SK-N-SH (cell line): ENCODE measurements around the gene PDE4D. TPM values are rescaled to one million over a fixed set of nuclear protein-coding genes. Genes with fewer than 3 reads are reported as not detected.

Source experiments
- CTCF ChIA-PET: fragments of 300-600, 350-600 bp; formaldehyde crosslinking; extraction: SDS; loops from one replicate; lab custom pipeline; 2021; lab: Yijun Ruan, JAX
- POLR2A ChIA-PET: fragments of 350-600 bp; sonication (Branson Sonifier 250); formaldehyde crosslinking; extraction: SDS; loops from one replicate; lab custom pipeline; 2020; ENCODE audit warnings: antibody characterized with exemption, inconsistent platforms; lab: Yijun Ruan, JAX
- DNase-seq: peaks from one replicate; pipeline ENCODE4 v3.0.0; 2012
- H2AFZ ChIP-seq: fragments of 200-600 bp; sonication (generic); 2 replicates; pipeline ENCODE4 v1.8.1; 2016; ENCODE audit warnings: antibody characterized with exemption, mild to moderate bottlenecking, low read depth
- H3F3A ChIP-seq: fragments of 200-600 bp; sonication (generic); replicated peaks from 2 replicates; pipeline ENCODE3; 2016; ENCODE audit warnings: antibody characterized with exemption, mild to moderate bottlenecking; ENCODE audit not compliant: insufficient read depth
- H3K27ac ChIP-seq, 2 experiments: fragments of 200-500 bp in 1 of 2; fragments of 200-600 bp in 1 of 2; sonication (Bioruptor generic) in 1 of 2; sonication (generic), shearing (Covaris generic) in 1 of 2; 2 replicates each; pipeline versions ENCODE4 v1.5.1 to v1.6.1; 2014 to 2016; ENCODE audit warnings: low read depth in 2 of 2, inconsistent platforms in 1 of 2, low read length in 1 of 2, mild to moderate bottlenecking in 1 of 2, mixed read lengths in 1 of 2
- H3K27me3 ChIP-seq: fragments of 200-600 bp; sonication (generic), shearing (Covaris generic); 2 replicates; pipeline ENCODE4 v1.6.1; 2016; ENCODE audit warnings: mixed run types; ENCODE audit not compliant: insufficient read depth
- H3K36me3 ChIP-seq, 2 experiments: fragments of 200-500 bp in 1 of 2; fragments of 200-600 bp in 1 of 2; sonication (Bioruptor generic) in 1 of 2; sonication (generic) in 1 of 2; replicated peaks in 1 of 2; 2 replicates each; pipeline versions ENCODE3 to v1.5.1; 2014 to 2016; ENCODE audit warnings: low read length in 1 of 2, mild to moderate bottlenecking in 1 of 2; ENCODE audit not compliant: insufficient read depth in 2 of 2, control insufficient read depth in 1 of 2
- H3K4me1 ChIP-seq, 2 experiments: fragments of 200-500 bp in 1 of 2; fragments of 200-600 bp in 1 of 2; sonication (Bioruptor generic) in 1 of 2; sonication (generic), shearing (Covaris generic) in 1 of 2; 2 replicates each; pipeline versions ENCODE4 v1.5.1 to v1.6.1; 2014 to 2016; ENCODE audit warnings: low read depth in 1 of 2, low read length in 1 of 2, mixed run types in 1 of 2; ENCODE audit not compliant: insufficient read depth in 2 of 2, control insufficient read depth in 1 of 2
- H3K4me2 ChIP-seq: fragments of 200-600 bp; sonication (generic), shearing (Covaris generic); 2 replicates; pipeline ENCODE4 v1.6.1; 2017; ENCODE audit warnings: mixed run types
- H3K4me3 ChIP-seq, 2 experiments: fragments of 200-500 bp in 1 of 2; fragments of 200-600 bp in 1 of 2; sonication (Bioruptor generic) in 1 of 2; sonication (generic), shearing (Covaris generic) in 1 of 2; 2 replicates each; pipeline versions ENCODE4 v1.5.1 to v1.8.1; 2014 to 2016; ENCODE audit warnings: low read depth in 2 of 2, inconsistent platforms in 1 of 2, low read length in 1 of 2, mild to moderate bottlenecking in 1 of 2, mixed read lengths in 1 of 2, moderate library complexity in 1 of 2
- H3K79me2 ChIP-seq: fragments of 200-600 bp; sonication (generic); 2 replicates; pipeline ENCODE4 v1.8.1; 2017; ENCODE audit warnings: mild to moderate bottlenecking; ENCODE audit not compliant: insufficient read depth
- H3K9ac ChIP-seq: fragments of 200-600 bp; sonication (generic); 2 replicates; pipeline ENCODE4 v1.6.1; 2017; ENCODE audit warnings: mixed run types
- H3K9me2 ChIP-seq: fragments of 200-600 bp; sonication (generic); 2 replicates; pipeline ENCODE4 v1.6.1; 2017; ENCODE audit warnings: mixed run types
- H3K9me3 ChIP-seq: fragments of 200-600 bp; sonication (generic); 2 replicates; pipeline ENCODE4 v1.6.1; 2017; ENCODE audit warnings: mixed run types, mild to moderate bottlenecking, moderate library complexity
- H4K20me1 ChIP-seq: fragments of 200-600 bp; sonication (generic); 2 replicates; pipeline ENCODE4 v1.6.1; 2017; ENCODE audit warnings: mild to moderate bottlenecking, mixed run types; ENCODE audit not compliant: insufficient read depth
- CHD2 ChIP-seq: fragments of 150-350 bp; IDR thresholded peaks from 2 replicates; pipeline ENCODE4 v1.6.1; 2018; ENCODE audit warnings: low read length; ENCODE audit not compliant: partially characterized antibody
- CTCF ChIP-seq: fragments of 200-600 bp; sonication (generic); IDR thresholded peaks from 2 replicates; pipeline ENCODE4 v1.6.1; 2017; ENCODE audit warnings: antibody characterized with exemption, mild to moderate bottlenecking, moderate library complexity
- EZH2phosphoT487 ChIP-seq: fragments of 200-600 bp; sonication (generic); IDR thresholded peaks from 2 replicates; pipeline ENCODE4 v1.6.1; 2017; ENCODE audit warnings: low read depth, mixed run types, mild to moderate bottlenecking, antibody characterized with exemption, moderate library complexity, borderline replicate concordance
- GABPA ChIP-seq: IDR thresholded peaks from 2 replicates; pipeline ENCODE4 v1.4.0; 2012; ENCODE audit warnings: low read depth, mild to moderate bottlenecking
- GATA2 ChIP-seq: sonication (generic); formaldehyde crosslinking; IDR thresholded peaks from 2 replicates; pipeline ENCODE4 v1.5.0; 2020; ENCODE audit warnings: mild to moderate bottlenecking, missing genetic modification reagents
- MEF2A ChIP-seq: IDR thresholded peaks from 2 replicates; pipeline ENCODE4 v1.4.0; 2012; ENCODE audit warnings: low read depth, borderline replicate concordance
- MXI1 ChIP-seq: IDR thresholded peaks from 2 replicates; pipeline ENCODE4 v1.6.1; 2012; ENCODE audit warnings: mild to moderate bottlenecking, low read depth, low read length, improper control_type of control experiment
- NRF1 ChIP-seq: IDR thresholded peaks from 2 replicates; pipeline ENCODE4 v1.6.1; 2012; ENCODE audit warnings: low read depth, mild to moderate bottlenecking, low read length
- POLR2AphosphoS5 ChIP-seq: IDR thresholded peaks from 2 replicates; pipeline ENCODE4 v1.6.1; 2012; ENCODE audit warnings: low read depth, low read length
- RAD21 ChIP-seq: IDR thresholded peaks from 2 replicates; pipeline ENCODE4 v1.6.1; 2012; ENCODE audit warnings: mild to moderate bottlenecking, low read length
- RCOR1 ChIP-seq: fragments of 150-350 bp; IDR thresholded peaks from 2 replicates; pipeline ENCODE4 v1.6.1; 2017; ENCODE audit warnings: antibody characterized with exemption, low read length
- SIN3A ChIP-seq: IDR thresholded peaks from 2 replicates; pipeline ENCODE4 v1.6.1; 2012; ENCODE audit warnings: low read depth, mild to moderate bottlenecking, low read length, moderate library complexity, borderline replicate concordance
- SMC3 ChIP-seq: IDR thresholded peaks from 2 replicates; pipeline ENCODE4 v1.6.1; 2012; ENCODE audit warnings: low read depth, low read length, improper control_type of control experiment
- TAF1 ChIP-seq: IDR thresholded peaks from 2 replicates; pipeline ENCODE4 v1.6.1; 2012; ENCODE audit warnings: low read depth, mild to moderate bottlenecking, low read length, moderate library complexity, borderline replicate concordance
- TEAD4 ChIP-seq: IDR thresholded peaks from 2 replicates; pipeline ENCODE4 v1.4.0; 2012; ENCODE audit warnings: mild to moderate bottlenecking, borderline replicate concordance; ENCODE audit not compliant: insufficient read depth
- WGBS: methylation state at CpG from one replicate; pipeline ENCODE4 v1.1.6; 2017; ENCODE audit warnings: low lambda C conversion rate; 5-methylcytosine and 5-hydroxymethylcytosine counted together
- polyA plus RNA-seq, 3 experiments: library from polyadenylated mRNA; depleted of rRNA; stranded (reverse); fragments of >200 nt; gene quantifications; 2 replicates each; pipeline ENCODE4 v1.2.3, GENCODE V29; 2012
- TF ChIP-seq, protein P1 (sequence below): IDR thresholded peaks from 2 replicates; pipeline ENCODE4 v1.4.0; 2012; ENCODE audit warnings: low read depth, borderline replicate concordance
- TF ChIP-seq, protein P2 (sequence below): IDR thresholded peaks from 2 replicates; pipeline ENCODE4 v1.4.0; 2012; ENCODE audit warnings: low read depth, borderline replicate concordance
- TF ChIP-seq, protein P3 (sequence below): IDR thresholded peaks from 2 replicates; pipeline ENCODE4 v1.6.1; 2012; ENCODE audit warnings: mild to moderate bottlenecking, low read depth, low read length, moderate library complexity
- TF ChIP-seq, protein P4 (sequence below): fragments of 150-350 bp; IDR thresholded peaks from 2 replicates; pipeline ENCODE4 v1.6.1; 2017; ENCODE audit warnings: antibody characterized with exemption, low read length, low read depth, borderline replicate concordance

The PDE4D gene
- polyA plus RNA-seq, 1 of the 3 experiments (the other 2 are of a cell fraction): 2.4 TPM

DNA sequence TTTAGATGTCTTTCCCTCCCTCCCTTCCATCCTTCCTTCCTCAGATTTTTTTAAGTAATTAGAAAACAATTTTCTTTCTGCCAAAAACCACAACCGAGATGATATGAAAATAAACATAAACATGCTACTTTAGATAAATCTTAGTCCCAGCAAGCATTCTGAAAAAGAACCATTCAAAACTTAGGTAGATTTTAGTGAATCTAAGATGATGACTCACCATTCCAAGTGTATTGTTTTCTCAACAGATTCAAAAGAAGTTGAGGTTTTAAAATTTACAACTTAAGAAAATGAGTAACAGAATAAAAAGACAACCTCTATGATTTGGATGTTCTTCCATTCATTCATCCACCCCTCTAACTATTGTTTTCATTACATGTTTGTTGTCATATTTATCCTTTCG lies 465.1 kb downstream of the PDE4D start:
- Histone ChIP-seq H3K36me3 (no peaks in the 10 kb centered on the region), H3K27ac (no peak overlapping the region), H3K27me3 (no peaks in the 10 kb centered on the region), H3K9me2 (no peaks in the 10 kb centered on the region), H3K79me2 (no peaks in the 10 kb centered on the region), H3K9me3 (no peaks in the 10 kb centered on the region), H2AFZ (no peak overlapping the region), H4K20me1 (no peaks in the 10 kb centered on the region), H3K4me1 (peaks cover 0 to 8% of the 10 kb centered on the region in 2 experiments; a peak in 1 of 4 replicates), H3K9ac (no peak overlapping the region), H3K4me2 (no peak overlapping the region), H3K4me3 (no peak overlapping the region), H3F3A (no peaks in the 10 kb centered on the region)
- 90% methylated on average over 2 of the region's 2 CpGs for WGBS
- DNase-seq: no peak
- TF ChIP-seq GATA2 (CRISPR knock-in tag): no peak
- no peak for TF ChIP-seq RCOR1
- TF ChIP-seq CHD2: no peak
- TF ChIP-seq RAD21: no peak
- TF ChIP-seq CTCF: no peak
- no peak for TF ChIP-seq SMC3
- TF ChIP-seq, protein P1, sequence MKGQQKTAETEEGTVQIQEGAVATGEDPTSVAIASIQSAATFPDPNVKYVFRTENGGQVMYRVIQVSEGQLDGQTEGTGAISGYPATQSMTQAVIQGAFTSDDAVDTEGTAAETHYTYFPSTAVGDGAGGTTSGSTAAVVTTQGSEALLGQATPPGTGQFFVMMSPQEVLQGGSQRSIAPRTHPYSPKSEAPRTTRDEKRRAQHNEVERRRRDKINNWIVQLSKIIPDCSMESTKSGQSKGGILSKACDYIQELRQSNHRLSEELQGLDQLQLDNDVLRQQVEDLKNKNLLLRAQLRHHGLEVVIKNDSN: no peak
- TF ChIP-seq TAF1: no peak
- TF ChIP-seq MXI1: no peak
- no peak for TF ChIP-seq NRF1
- TF ChIP-seq MEF2A: no peak
- TF ChIP-seq POLR2AphosphoS5: no peak
- POLR2A ChIA-PET: interaction anchor here (0.7 kb wide), 1 partner anchor 1497 kb away, joined by 3 read pairs; no protein-coding TSS in a partner anchor
- CTCF ChIA-PET: no interaction called here

GRCh38 chr5:59424515-59424914 lies 469.0 kb downstream of the PDE4D start:
- Histone ChIP-seq H3K4me1 (peaks cover 0 to 6% of the 10 kb centered on the region in 2 experiments; a peak in 1 of 4 replicates), H3K36me3 (no peaks in the 10 kb centered on the region), H3K27me3 (no peaks in the 10 kb centered on the region), H4K20me1 (no peaks in the 10 kb centered on the region), H3K9me2 (no peaks in the 10 kb centered on the region), H3K27ac (no peak overlapping the region), H3K4me2 (no peak overlapping the region), H3K9ac (no peak overlapping the region), H2AFZ (no peak overlapping the region), H3K4me3 (no peak overlapping the region), H3F3A (no peaks in the 10 kb centered on the region), H3K9me3 (no peaks in the 10 kb centered on the region), H3K79me2 (no peaks in the 10 kb centered on the region)
- POLR2A ChIA-PET: no interaction called here
- CTCF ChIA-PET: interaction anchor here (1.3 kb wide), 1 partner anchor 34 kb away, joined by 5 read pairs; no protein-coding TSS in a partner anchor
- DNase-seq: no peak
- 73% methylated on average over 3 of the region's 3 CpGs for WGBS
- TF ChIP-seq MEF2A (no peak), EZH2phosphoT487 (no peak), RAD21 (no peak), SIN3A (no peak), GABPA (no peak), TEAD4 (no peak)
- TF ChIP-seq, protein P2, sequence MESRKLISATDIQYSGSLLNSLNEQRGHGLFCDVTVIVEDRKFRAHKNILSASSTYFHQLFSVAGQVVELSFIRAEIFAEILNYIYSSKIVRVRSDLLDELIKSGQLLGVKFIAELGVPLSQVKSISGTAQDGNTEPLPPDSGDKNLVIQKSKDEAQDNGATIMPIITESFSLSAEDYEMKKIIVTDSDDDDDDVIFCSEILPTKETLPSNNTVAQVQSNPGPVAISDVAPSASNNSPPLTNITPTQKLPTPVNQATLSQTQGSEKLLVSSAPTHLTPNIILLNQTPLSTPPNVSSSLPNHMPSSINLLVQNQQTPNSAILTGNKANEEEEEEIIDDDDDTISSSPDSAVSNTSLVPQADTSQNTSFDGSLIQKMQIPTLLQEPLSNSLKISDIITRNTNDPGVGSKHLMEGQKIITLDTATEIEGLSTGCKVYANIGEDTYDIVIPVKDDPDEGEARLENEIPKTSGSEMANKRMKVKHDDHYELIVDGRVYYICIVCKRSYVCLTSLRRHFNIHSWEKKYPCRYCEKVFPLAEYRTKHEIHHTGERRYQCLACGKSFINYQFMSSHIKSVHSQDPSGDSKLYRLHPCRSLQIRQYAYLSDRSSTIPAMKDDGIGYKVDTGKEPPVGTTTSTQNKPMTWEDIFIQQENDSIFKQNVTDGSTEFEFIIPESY: no peak
- TF ChIP-seq, protein P3, sequence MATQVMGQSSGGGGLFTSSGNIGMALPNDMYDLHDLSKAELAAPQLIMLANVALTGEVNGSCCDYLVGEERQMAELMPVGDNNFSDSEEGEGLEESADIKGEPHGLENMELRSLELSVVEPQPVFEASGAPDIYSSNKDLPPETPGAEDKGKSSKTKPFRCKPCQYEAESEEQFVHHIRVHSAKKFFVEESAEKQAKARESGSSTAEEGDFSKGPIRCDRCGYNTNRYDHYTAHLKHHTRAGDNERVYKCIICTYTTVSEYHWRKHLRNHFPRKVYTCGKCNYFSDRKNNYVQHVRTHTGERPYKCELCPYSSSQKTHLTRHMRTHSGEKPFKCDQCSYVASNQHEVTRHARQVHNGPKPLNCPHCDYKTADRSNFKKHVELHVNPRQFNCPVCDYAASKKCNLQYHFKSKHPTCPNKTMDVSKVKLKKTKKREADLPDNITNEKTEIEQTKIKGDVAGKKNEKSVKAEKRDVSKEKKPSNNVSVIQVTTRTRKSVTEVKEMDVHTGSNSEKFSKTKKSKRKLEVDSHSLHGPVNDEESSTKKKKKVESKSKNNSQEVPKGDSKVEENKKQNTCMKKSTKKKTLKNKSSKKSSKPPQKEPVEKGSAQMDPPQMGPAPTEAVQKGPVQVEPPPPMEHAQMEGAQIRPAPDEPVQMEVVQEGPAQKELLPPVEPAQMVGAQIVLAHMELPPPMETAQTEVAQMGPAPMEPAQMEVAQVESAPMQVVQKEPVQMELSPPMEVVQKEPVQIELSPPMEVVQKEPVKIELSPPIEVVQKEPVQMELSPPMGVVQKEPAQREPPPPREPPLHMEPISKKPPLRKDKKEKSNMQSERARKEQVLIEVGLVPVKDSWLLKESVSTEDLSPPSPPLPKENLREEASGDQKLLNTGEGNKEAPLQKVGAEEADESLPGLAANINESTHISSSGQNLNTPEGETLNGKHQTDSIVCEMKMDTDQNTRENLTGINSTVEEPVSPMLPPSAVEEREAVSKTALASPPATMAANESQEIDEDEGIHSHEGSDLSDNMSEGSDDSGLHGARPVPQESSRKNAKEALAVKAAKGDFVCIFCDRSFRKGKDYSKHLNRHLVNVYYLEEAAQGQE: no peak
- TF ChIP-seq, protein P4, sequence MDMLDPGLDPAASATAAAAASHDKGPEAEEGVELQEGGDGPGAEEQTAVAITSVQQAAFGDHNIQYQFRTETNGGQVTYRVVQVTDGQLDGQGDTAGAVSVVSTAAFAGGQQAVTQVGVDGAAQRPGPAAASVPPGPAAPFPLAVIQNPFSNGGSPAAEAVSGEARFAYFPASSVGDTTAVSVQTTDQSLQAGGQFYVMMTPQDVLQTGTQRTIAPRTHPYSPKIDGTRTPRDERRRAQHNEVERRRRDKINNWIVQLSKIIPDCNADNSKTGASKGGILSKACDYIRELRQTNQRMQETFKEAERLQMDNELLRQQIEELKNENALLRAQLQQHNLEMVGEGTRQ: no peak
